HepG2 (cell line): ENCODE measurements around the gene BOD1. TPM values are rescaled to one million over a fixed set of nuclear protein-coding genes. Genes with fewer than 3 reads are reported as not detected.
A peak's percentile ranks its signal among the peaks of the same experiment; 100 is the strongest.

Experiments
- ARID2 ChIP-seq: sonication (generic); formaldehyde crosslinking; IDR thresholded peaks from 2 replicates; pipeline ENCODE4 v1.8.1; 2022; ENCODE audit warnings: mild to moderate bottlenecking, missing genetic modification reagents, borderline replicate concordance
- ATF6 ChIP-seq: sonication (generic); formaldehyde crosslinking; conservative IDR thresholded peaks from 2 replicates; pipeline ENCODE4 v1.4.0; 2020; ENCODE audit warnings: missing genetic modification reagents
- BATF2 ChIP-seq: sonication (generic); formaldehyde crosslinking; IDR thresholded peaks from 2 replicates; pipeline ENCODE4 v1.8.0; 2022; ENCODE audit warnings: mild to moderate bottlenecking, missing genetic modification reagents, moderate library complexity
- BCL6 ChIP-seq: IDR thresholded peaks from 2 replicates; pipeline ENCODE4 v1.6.1; 2016; ENCODE audit warnings: missing genetic modification reagents, missing compliant biosample characterization
- EP300 ChIP-seq, 3 experiments: sonication (generic) in 1 of 3; formaldehyde crosslinking in 1 of 3; IDR thresholded peaks; 2 replicates each; pipeline versions ENCODE4 v1.5.1 to v1.6.1; 2011 to 2020; ENCODE audit warnings: low read depth in 2 of 3, low read length in 2 of 3, borderline replicate concordance in 1 of 3, improper control_type of control experiment in 1 of 3, mild to moderate bottlenecking in 1 of 3, missing genetic modification reagents in 1 of 3, moderate library complexity in 1 of 3
- FOXP4 ChIP-seq: sonication (generic); formaldehyde crosslinking; IDR thresholded peaks from 2 replicates; pipeline ENCODE4 v1.4.0; 2020; ENCODE audit warnings: missing genetic modification reagents
- HOXA5 ChIP-seq: sonication (generic); formaldehyde crosslinking; IDR thresholded peaks from 2 replicates; pipeline ENCODE4 v1.4.0; 2020; ENCODE audit warnings: missing genetic modification reagents
- MED1 ChIP-seq: sonication (generic); formaldehyde crosslinking; IDR thresholded peaks from 2 replicates; pipeline ENCODE4 v1.4.0; 2020; ENCODE audit warnings: missing genetic modification reagents
- NR2F6 ChIP-seq, 2 experiments: IDR thresholded peaks; 2 replicates each; pipeline ENCODE4 v1.6.1; 2016; ENCODE audit warnings: antibody characterized with exemption in 1 of 2, mild to moderate bottlenecking in 1 of 2
- PPARG ChIP-seq: conservative IDR thresholded peaks from 2 replicates; pipeline ENCODE4 v1.6.1; 2016; ENCODE audit warnings: missing biosample characterization, missing genetic modification reagents
- THAP7 ChIP-seq: sonication (generic); formaldehyde crosslinking; IDR thresholded peaks from 2 replicates; pipeline ENCODE4 v1.8.1; 2023; ENCODE audit warnings: mild to moderate bottlenecking, missing genetic modification reagents
- YEATS4 ChIP-seq: sonication (generic); formaldehyde crosslinking; IDR thresholded peaks from 2 replicates; pipeline ENCODE4 v1.4.0; 2020; ENCODE audit warnings: missing genetic modification reagents, borderline replicate concordance
- ZNF30 ChIP-seq: sonication (generic); formaldehyde crosslinking; IDR thresholded peaks from 2 replicates; pipeline ENCODE4 v1.5.0; 2020; ENCODE audit warnings: mild to moderate bottlenecking, missing genetic modification reagents
- ZNF687 ChIP-seq: sonication (generic); formaldehyde crosslinking; IDR thresholded peaks from 2 replicates; pipeline ENCODE4 v1.5.1; 2020; ENCODE audit warnings: mild to moderate bottlenecking, missing genetic modification reagents, moderate library complexity
- ZSCAN5A ChIP-seq: sonication (generic); formaldehyde crosslinking; IDR thresholded peaks from 2 replicates; pipeline ENCODE4 v1.8.0; 2022; ENCODE audit warnings: mild to moderate bottlenecking, missing genetic modification reagents, borderline replicate concordance
- polyA plus RNA-seq, 8 experiments: library from polyadenylated mRNA; depleted of rRNA in 3 of 8; stranded (reverse) in 7 of 8; unstranded in 1 of 8; fragments of >200 nt; fragmentation: Illumina TruSeq in 4 of 8; extraction: Trizol in 4 of 8; gene quantifications; 2 replicates each; pipeline versions ENCODE4 v1.2.1 to v1.2.3, GENCODE V29; 2011 to 2016; ENCODE audit warnings: low read depth in 4 of 8, missing spikeins in 1 of 8, mixed read lengths in 1 of 8; ENCODE audit not compliant: insufficient read depth in 1 of 8
- total RNA-seq, 5 experiments: library from RNA; depleted of rRNA; stranded (reverse); fragments of >200 nt; fragmentation: Illumina TruSeq; extraction: Trizol; gene quantifications; 2 replicates each; pipeline ENCODE4 v1.2.3, GENCODE V29; 2016; ENCODE audit warnings: low read depth in 1 of 5

The BOD1 gene
- total and polyA plus RNA-seq, 2 of the 13 experiments (the other 11 are each of a cell fraction or from before 2014, with no cell fraction given) = 81.5 to 103 TPM

GRCh38 chr5:173622183-173623047 lies 6.0 kb upstream of the BOD1 start (continued):
- 0 out of 2 replicates have a peak, but pooled peaks have one; percentile 5 for TF ChIP-seq HOXA5 (CRISPR knock-in tag)
- no peak for TF ChIP-seq BATF2 (CRISPR knock-in tag)
- 0 out of 4 replicates have a peak, but pooled peaks of 1 of the 2 experiments have one; percentile 19 for TF ChIP-seq EP300 (IDR thresholded peaks at IDR 0.05; ENCODE audit: low read depth in 2 of 2, low read length in 2 of 2)
- TF ChIP-seq EP300 (CRISPR knock-in tag; IDR thresholded peaks at IDR 0.05; ENCODE audit: borderline replicate concordance) = no peak
- 0 out of 2 replicates have a peak, but pooled peaks have one; percentile 15 for TF ChIP-seq PPARG
- no peak for TF ChIP-seq ZNF30 (CRISPR knock-in tag)
- TF ChIP-seq MED1 (CRISPR knock-in tag) = peak; percentile 34; the same call in 1 of the 2 replicates
- no peak for TF ChIP-seq ZSCAN5A (CRISPR knock-in tag)
- TF ChIP-seq YEATS4 (CRISPR knock-in tag) = 0 out of 2 replicates have a peak, but pooled peaks have one; percentile 7
- peak; percentile 37; the same call in 1 of the 2 replicates for TF ChIP-seq BCL6
- peak; percentile 46; the same call in 1 of the 2 replicates for TF ChIP-seq NR2F6 (IDR thresholded peaks at IDR 0.05)
- TF ChIP-seq NR2F6 (CRISPR knock-in tag; IDR thresholded peaks at IDR 0.05) = no peak
- TF ChIP-seq ZNF687 (CRISPR knock-in tag) = peak; percentile 38; the same call in 1 of the 2 replicates
- TF ChIP-seq FOXP4 = peak; percentile 36; the same call in 1 of the 2 replicates
- no peak for TF ChIP-seq THAP7 (CRISPR knock-in tag)
- no peak for TF ChIP-seq ATF6 (CRISPR knock-in tag)
- 0 out of 2 replicates have a peak, but pooled peaks have one; percentile 3 for TF ChIP-seq ARID2 (CRISPR knock-in tag)
